Endodermal cell (in vitro differentiated cells): ENCODE measurements around the gene DAGLA. TPM values are rescaled to one million over a fixed set of nuclear protein-coding genes. Genes with fewer than 3 reads are reported as not detected.

Source experiments
- DNase-seq: peaks from one replicate; pipeline ENCODE4 v3.0.0-alpha.2; 2017
- H3K27ac ChIP-seq: 2 replicates; pipeline ENCODE4 v1.5.1; 2013; ENCODE audit warnings: mild to moderate bottlenecking, low read depth, low read length, moderate library complexity
- H3K27me3 ChIP-seq: 2 replicates; pipeline ENCODE4 v1.6.1; 2013; ENCODE audit warnings: mild to moderate bottlenecking, low read length, moderate library complexity; ENCODE audit not compliant: insufficient read depth, control insufficient read depth, poor library complexity, severe bottlenecking
- H3K36me3 ChIP-seq: 2 replicates; pipeline ENCODE4 v1.7.0; 2013; ENCODE audit warnings: mild to moderate bottlenecking, low read length, moderate library complexity; ENCODE audit not compliant: control insufficient read depth, insufficient read depth
- H3K4me1 ChIP-seq: one replicate; pipeline ENCODE4 v1.7.0; 2013; ENCODE audit warnings: low read length; ENCODE audit not compliant: control insufficient read depth, insufficient read depth
- H3K4me3 ChIP-seq: 2 replicates; pipeline ENCODE4 v1.5.1; 2013; ENCODE audit warnings: mild to moderate bottlenecking, low read length, moderate library complexity
- H3K9ac ChIP-seq: 2 replicates; pipeline ENCODE4 v1.6.1; 2013; ENCODE audit warnings: mild to moderate bottlenecking, low read length, moderate library complexity; ENCODE audit not compliant: poor library complexity, severe bottlenecking; ENCODE audit errors: extremely low read depth
- H3K9me3 ChIP-seq: 2 replicates; pipeline ENCODE4 v1.6.1; 2013; ENCODE audit warnings: mild to moderate bottlenecking, low read length, moderate library complexity; ENCODE audit not compliant: control insufficient read depth
- H3K27ac Mint-ChIP-seq: 2 replicates; pipeline ENCODE4 v1.8.0; 2020; ENCODE audit warnings: mixed read lengths
- H3K27me3 Mint-ChIP-seq: 2 replicates; pipeline ENCODE4 v1.8.0; 2021; ENCODE audit warnings: mild to moderate bottlenecking, mixed read lengths; ENCODE audit not compliant: insufficient read depth
- H3K36me3 Mint-ChIP-seq: 2 replicates; pipeline ENCODE4 v1.8.0; 2020; ENCODE audit warnings: low read depth, mixed read lengths
- H3K4me1 Mint-ChIP-seq: 2 replicates; pipeline ENCODE4 v1.8.0; 2020; ENCODE audit warnings: mixed read lengths
- H3K4me3 Mint-ChIP-seq: 2 replicates; pipeline ENCODE4 v1.8.0; 2020; ENCODE audit warnings: mild to moderate bottlenecking, moderate library complexity, mixed read lengths
- H3K9me3 Mint-ChIP-seq: 2 replicates; pipeline ENCODE4 v1.8.0; 2020; ENCODE audit warnings: mild to moderate bottlenecking, mixed read lengths
- WGBS, 2 experiments: methylation state at CpG; one replicate each; pipeline versions ENCODE4 v1.1.5 to v1.1.7; 2013; ENCODE audit warnings: missing lambda C conversion rate in 2 of 2, mixed read lengths in 1 of 2; ENCODE audit not compliant: insufficient coverage in 1 of 2, insufficient read length in 1 of 2; 5-methylcytosine and 5-hydroxymethylcytosine counted together
- total RNA-seq, 2 donors: library from RNA; stranded (reverse); fragmentation: NEBNext Ultra II Directional in 1 of 2; extraction: Animal tissue kit (Norgen Biotek cat#: 25700) in 1 of 2; gene quantifications; 2 replicates in 1 of 2; 3 replicates in 1 of 2; pipeline ENCODE4 v1.2.1, GENCODE V29; 2021
- TF ChIP-seq, protein P1 (sequence below): fragments of 200-600 bp; sonication (generic); conservative IDR thresholded peaks from 2 replicates; pipeline ENCODE4 v1.5.0; 2021; ENCODE audit warnings: antibody characterized with exemption, mild to moderate bottlenecking

DAGLA gene
- total RNA-seq, 2 donors from 2014 or later, result 5.6 to 8.7 TPM

DNA sequence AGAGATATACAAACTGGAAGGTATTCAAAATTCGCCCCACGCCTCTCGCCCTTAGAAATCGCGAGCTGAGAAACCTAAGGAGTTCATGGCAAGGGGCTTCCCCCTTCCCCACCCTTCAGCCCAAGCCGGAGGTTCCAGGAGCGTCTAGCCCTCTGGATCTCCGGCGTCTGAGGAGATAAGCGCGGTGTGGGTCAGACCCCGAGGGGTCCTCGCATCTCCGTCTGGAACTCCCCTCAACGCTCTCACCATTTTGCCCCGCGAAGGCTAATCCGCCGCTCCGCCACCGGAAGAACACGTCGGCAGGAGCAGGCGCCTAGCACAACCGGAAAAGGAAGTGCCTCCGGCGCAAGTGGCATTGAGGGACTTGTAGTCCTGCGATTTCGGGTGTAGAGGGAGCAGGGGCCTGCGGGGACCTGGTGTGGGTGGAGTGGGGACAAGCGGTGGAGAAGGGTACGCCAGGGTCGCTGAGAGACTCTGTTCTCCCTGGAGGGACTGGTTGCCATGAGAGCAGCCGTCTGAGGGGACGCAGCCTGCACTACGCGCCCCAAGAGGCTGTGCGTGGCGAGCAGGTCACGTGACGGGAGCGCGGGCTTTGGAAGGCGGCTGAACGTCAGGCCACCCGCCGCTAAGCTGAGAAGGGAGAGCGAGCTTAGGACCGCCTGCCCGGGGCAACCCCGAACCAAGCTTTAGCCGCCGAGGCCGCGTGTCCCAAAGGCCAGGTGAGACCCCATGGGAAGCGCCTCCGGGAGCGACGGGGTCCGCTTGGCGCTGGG, 112.3 kb downstream of the DAGLA start, which contains the start of the genes FEN1 and TMEM258:
Gene FEN1 (plus strand): TSS at position 602 of the 773 bp plus-strand sequence. CDS start 2,451 bp downstream, outside the sequence.
Gene TMEM258 (minus strand): TSS at position 290 of the 773 bp plus-strand sequence. CDS start 41 bp downstream, at position 249.
- WGBS, 2 experiments, result 0% methylated on average over 21 to 61 of the region's 61 CpGs
- peaks cover 57% of the 10 kb centered on the region for H3K36me3 ChIP-seq
- H3K9me3 Mint-ChIP-seq, result no peaks in the 10 kb centered on the region
- peak within 1 kb of the TSS; percentile 92 for H3K4me3 ChIP-seq
- peak within 1 kb of the TSS; percentile 100 for H3K27ac Mint-ChIP-seq
- peak within 1 kb of the TSS; percentile 99 for H3K9ac ChIP-seq
- H3K4me3 Mint-ChIP-seq, result peak within 1 kb of the TSS; percentile 90
- no peaks in the 10 kb centered on the region for H3K27me3 ChIP-seq
- peak within 1 kb of the TSS; percentile 94 for H3K27ac ChIP-seq
- H3K4me1 ChIP-seq, result no peaks in the 10 kb centered on the region
- peaks cover 15% of the 10 kb centered on the region for H3K4me1 Mint-ChIP-seq
- TF ChIP-seq, protein P1, sequence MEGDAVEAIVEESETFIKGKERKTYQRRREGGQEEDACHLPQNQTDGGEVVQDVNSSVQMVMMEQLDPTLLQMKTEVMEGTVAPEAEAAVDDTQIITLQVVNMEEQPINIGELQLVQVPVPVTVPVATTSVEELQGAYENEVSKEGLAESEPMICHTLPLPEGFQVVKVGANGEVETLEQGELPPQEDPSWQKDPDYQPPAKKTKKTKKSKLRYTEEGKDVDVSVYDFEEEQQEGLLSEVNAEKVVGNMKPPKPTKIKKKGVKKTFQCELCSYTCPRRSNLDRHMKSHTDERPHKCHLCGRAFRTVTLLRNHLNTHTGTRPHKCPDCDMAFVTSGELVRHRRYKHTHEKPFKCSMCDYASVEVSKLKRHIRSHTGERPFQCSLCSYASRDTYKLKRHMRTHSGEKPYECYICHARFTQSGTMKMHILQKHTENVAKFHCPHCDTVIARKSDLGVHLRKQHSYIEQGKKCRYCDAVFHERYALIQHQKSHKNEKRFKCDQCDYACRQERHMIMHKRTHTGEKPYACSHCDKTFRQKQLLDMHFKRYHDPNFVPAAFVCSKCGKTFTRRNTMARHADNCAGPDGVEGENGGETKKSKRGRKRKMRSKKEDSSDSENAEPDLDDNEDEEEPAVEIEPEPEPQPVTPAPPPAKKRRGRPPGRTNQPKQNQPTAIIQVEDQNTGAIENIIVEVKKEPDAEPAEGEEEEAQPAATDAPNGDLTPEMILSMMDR, result no peak
- H3K36me3 Mint-ChIP-seq, result peaks cover 36% of the 10 kb centered on the region
- H3K9me3 ChIP-seq, result no peaks in the 10 kb centered on the region
- H3K27me3 Mint-ChIP-seq, result no peaks in the 10 kb centered on the region
- DNase-seq, result peak; percentile 96

DNA sequence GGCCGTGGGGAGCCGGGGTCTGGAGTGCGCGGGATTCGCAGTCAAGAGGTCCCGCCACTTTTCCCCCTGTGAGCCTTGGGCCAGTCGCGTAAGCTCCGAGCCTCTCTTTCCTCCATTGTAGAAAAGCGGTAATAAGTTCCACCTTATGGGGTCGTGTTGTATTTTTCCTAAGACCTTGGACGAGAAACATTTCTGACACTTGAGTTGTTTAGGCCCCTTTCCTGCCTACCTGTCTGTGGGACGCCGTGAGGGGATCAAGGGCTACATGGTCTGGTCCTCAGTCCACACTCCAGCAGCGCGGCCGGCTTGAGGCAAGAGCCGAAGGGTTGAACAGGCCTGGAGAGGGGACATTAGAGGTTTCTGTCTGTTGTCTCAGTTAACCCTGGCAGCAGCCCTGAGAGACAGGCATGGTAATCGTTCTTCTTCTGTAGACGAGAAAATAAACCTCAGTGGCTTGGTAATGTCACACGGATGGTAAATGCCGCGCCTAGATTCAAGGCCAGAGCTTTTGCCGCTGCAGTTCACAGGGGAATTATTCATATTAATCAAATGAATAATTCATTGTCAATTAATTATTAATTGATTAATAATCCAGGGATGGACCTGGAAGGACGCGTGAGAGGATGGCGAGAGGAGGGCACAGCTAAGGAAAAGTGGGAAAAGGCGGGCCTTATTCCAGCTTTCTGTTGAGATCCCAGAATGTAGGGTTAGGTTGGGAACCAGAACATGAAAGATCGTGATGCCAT, 113.1 kb downstream of the DAGLA start:
- H3K27ac ChIP-seq, result peak overlapping the region; percentile 94
- TF ChIP-seq, protein P1, result no peak
- peaks cover 36% of the 10 kb centered on the region for H3K36me3 Mint-ChIP-seq
- peak overlapping the region; percentile 90 for H3K4me3 Mint-ChIP-seq
- no peaks in the 10 kb centered on the region for H3K9me3 ChIP-seq
- H3K4me1 Mint-ChIP-seq, result peaks cover 15% of the 10 kb centered on the region
- WGBS, 2 experiments, result 6 to 12% methylated on average over 19 to 26 of the region's 29 CpGs
- H3K4me3 ChIP-seq, result peak overlapping the region; percentile 92
- H3K9me3 Mint-ChIP-seq, result no peaks in the 10 kb centered on the region
- H3K27me3 ChIP-seq, result no peaks in the 10 kb centered on the region
- H3K9ac ChIP-seq, result peak overlapping the region; percentile 99
- DNase-seq, result no peak
- peak overlapping the region; percentile 100 for H3K27ac Mint-ChIP-seq
- no peaks in the 10 kb centered on the region for H3K27me3 Mint-ChIP-seq
- H3K36me3 ChIP-seq, result peaks cover 58% of the 10 kb centered on the region
- no peaks in the 10 kb centered on the region for H3K4me1 ChIP-seq

DNA sequence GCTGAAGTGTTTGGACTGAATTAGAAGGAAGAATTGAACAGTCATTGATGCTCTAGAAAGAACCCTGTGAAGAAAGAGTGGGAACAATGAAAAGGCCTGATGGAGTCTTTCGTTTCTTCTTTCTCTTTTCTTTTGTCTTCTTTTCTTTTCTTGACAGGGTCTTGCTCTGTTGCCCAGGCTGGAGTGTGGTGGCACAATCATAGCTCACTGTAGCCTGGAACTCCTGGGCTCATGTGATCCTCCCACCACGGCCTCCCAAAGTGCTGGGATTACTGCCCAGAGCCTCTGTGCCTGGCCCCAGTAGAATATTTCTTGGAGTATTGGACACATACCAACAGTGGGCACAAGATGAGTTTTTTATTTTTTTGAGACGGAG, 113.6 kb downstream of the DAGLA start:
- H3K9ac ChIP-seq, result peak overlapping the region; percentile 99
- Mint-ChIP-seq H3K9me3 (no peaks in the 10 kb centered on the region), H3K27me3 (no peaks in the 10 kb centered on the region), H3K27ac (peak overlapping the region; percentile 100), H3K36me3 (peaks cover 35% of the 10 kb centered on the region), H3K4me3 (peak overlapping the region; percentile 90), H3K4me1 (peaks cover 16% of the 10 kb centered on the region)
- 83 to 90% methylated on average over 3 of the region's 3 CpGs for whole genome bisulfite sequencing, 2 experiments
- peak overlapping the region; percentile 92 for H3K4me3 ChIP-seq
- H3K27me3 ChIP-seq, result no peaks in the 10 kb centered on the region
- no peaks in the 10 kb centered on the region for H3K9me3 ChIP-seq
- TF ChIP-seq, protein P1, result no peak
- no peaks in the 10 kb centered on the region for H3K4me1 ChIP-seq
- H3K36me3 ChIP-seq, result peaks cover 56% of the 10 kb centered on the region
- no peak overlapping the region for H3K27ac ChIP-seq
- no peak for DNase-seq
